Superior temporal gyrus (tissue), 1 donor: ENCODE measurements around the gene MEDAG.
"Not testable (repeated sequence)": the region's sequence is repeated elsewhere in the genome, so short reads cannot be mapped to it uniquely, and the experiment has no call there.

ENCODE experiments used
- DNase-seq: peaks from one replicate; pipeline ENCODE4 v3.0.0-alpha.2; 2016; ENCODE audit errors: extremely low spot score

MEDAG gene

DNA sequence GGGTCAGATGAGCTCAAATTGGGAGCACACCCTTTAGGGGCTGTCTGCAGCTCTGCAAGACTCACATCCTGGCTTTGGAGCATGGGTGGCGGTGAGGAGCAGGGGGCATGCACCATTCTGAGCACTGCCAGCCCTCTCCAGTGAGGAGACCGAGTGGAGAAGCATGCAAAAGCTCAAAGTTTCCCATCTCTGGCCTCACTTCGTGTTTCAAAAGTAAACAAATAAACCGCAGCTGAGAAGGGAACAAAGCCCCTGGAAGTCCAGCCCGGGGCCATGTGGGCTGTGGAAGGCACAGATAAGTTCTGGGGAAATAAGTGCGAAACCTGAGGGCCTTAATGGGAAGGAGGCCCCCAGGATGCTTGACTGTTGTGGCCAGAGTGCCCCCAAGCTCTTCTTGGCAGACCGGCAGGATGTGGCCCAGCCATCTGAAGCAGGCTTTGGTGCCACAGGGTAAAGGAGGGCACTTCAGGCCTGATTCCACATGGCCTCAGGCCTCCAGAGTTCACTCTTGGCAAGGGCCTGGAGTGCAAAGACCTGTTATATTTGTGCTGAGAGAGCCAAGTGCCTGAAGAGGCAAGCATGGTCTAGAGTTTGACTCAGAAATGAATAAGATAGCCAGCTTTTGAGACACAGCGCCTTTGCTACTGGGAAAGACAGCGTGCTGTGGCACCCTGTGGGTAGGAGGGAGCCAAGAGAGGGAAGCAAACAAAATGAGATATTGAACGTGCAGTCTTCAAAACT lies 1.2 kb downstream of the MEDAG start:
- DNase-seq: no peak

DNA sequence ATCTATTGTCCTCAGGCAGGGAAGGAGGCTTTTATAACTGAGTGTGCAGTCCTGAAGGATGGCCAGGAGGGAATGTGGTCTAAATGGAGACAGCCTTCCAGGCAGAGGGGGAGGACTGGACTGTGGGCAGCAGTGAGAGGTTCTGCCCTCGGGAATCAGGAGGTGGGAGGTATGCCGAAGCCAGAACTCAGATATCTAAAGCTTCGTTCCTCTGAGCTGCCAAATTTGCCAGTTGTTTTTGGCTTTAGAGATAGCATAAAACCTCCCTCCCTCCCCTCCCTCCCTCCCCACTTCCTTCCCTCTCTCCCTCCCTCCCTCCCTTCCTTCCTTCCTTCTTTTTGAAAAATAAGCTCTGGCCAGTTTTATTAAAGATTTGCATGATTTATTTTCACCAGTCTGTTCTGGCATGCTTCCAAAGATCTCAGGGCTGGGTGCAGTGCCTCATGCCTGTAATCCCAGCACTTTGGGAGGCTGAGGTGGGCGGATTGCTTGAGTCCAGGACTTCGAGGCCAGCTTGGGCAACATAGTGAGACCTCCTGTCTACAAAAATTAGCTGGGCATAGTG lies 2.4 kb downstream of the MEDAG start:
- DNase-seq: no peak

DNA sequence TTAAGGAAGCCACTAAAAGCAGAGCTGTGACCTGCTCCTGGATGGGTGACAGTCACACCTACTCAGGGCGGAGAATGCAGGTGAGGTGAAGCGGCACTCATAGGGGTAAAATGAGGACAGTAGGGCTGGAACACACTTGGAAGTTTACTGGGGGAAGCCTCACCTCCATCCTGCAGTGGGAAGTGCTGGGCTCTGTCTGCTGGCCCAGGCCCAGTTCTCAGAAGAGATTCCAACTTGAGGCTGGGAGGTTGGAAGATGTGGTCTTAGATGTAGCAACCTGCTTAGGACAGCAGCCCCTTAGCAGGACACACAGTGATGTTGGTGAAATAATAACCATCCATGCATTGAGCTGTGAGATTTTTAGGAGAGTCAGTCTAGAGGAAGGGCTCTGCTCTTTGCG lies 4.6 kb downstream of the MEDAG start:
- no peak for DNase-seq

DNA sequence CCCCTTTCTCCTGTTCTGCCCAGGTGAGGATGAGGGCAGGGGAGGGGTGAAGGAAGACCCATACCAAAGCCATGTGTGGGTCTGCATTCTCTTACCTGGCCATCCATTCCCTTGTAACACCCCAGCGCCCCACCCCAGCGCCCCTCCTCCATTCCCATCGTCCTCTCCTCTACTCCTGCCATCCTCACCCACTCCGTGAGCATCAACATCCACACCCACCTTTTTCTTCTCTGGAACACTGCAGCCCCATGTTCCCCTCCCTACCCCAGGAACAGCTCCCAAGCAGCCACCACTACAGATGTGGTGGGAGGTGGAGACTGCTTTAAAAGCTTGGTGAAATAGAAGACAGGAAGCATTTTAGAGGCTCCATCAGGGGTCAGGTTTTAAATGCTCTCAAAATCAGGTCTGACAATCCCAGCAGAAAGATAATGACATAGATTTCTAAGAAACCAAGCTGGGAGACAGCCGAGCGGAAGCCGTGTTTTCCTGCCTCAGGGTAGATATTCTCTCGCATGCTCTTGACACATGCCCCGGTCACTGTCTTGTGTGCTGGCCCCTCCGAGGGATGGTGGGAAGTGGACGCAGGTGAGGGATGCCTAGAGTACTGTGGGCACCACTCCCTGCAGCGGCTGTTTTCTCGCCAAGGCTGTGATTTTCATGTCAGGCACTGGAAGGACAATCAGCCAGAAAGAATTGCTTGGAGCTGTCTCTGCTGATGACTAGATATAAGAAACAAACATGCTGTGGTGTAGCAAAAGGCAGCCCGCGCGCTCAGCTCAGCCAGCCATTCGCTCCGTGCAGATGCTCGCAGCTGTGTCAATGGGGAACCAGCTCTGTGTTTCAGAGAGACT lies 9.8 kb downstream of the MEDAG start:
- DNase-seq: no peak

DNA sequence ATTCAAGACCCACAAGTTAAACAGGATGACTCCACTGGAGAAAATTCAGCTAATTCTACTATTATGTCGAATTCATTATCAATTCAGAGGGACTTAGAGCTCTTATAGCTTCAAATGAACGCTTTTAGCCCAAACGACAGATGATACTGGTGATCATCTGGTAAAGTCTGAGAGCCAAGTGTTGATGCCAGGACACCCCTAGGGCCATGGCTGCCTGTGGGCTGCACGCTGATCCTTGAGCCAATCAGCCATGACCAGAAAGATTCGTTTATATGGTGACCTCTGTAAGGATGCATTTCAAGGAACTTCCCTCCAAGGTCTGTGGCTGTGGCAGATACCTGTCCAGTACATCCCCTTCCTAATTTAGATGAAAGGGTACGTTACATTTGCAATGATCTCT lies 10.9 kb downstream of the MEDAG start:
- no peak for DNase-seq

DNA sequence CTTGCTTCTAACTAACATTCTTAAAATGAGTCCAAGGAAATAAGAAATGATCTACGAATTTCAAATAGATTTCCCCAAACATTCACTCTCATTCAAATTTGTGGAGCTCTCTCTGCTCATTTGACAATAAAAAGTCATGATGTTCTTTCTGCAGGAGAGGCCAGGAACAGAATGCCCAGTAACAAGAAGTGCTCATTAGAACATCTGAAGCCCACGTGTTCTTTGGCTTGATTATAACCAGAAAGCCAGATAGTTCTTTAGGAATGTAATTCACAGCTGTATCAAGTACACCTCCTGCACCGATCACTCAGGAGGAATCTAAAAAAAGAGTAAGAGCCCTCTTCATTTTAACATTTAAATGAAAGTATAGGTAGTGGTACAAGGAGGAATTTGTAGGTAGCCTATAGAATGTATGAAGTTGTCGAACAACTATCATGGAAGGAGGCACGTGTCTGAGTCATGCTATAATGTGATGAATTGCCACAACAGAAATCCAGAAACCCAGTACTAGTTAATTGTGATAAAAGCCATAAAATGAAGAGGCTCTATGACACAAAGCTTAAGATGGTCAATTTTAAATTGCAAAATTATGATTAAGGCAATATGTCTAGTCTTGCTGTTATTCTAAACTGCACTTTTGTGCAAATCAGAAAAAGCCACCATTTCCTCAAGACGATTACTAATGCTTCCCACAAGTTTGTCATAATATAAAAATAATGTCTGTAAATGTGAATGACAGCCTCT lies 12.8 kb downstream of the MEDAG start:
- no peak for DNase-seq

DNA sequence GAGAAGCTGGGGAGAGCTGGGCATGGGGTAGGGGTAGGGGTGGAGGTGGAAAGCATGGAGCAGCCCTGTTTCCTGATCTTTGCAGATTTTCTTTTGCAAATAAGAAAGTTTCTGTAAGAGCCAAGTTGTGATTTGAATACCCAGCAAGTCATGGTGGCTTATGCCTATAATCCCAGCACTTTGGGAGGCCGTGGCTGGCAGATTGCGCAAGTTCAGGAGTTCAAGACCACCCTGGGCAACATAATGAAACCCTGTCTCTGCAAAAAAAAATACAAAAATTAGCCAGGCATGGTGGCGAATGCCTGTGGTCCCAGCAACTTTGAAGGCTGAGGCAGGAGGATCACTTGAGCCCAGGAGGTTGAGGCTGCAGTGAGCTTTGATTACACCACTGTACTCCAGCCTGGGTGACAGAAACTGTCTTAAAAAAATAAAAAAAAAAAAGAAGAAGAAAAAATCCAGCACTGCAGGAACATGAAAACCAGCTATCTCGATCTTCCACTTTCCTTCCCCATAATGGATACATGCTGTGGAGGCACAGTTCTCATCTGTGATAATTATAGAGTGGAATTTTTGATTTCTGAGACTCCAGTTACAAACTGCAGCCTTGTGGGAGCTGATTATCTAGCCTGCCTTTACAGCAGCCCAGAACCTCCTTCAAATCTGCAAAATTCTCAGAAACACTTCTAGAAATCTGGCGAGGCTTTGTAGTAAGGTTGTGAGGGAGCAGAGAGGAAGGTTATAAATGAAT lies 14.3 kb downstream of the MEDAG start:
- no peak for DNase-seq

DNA sequence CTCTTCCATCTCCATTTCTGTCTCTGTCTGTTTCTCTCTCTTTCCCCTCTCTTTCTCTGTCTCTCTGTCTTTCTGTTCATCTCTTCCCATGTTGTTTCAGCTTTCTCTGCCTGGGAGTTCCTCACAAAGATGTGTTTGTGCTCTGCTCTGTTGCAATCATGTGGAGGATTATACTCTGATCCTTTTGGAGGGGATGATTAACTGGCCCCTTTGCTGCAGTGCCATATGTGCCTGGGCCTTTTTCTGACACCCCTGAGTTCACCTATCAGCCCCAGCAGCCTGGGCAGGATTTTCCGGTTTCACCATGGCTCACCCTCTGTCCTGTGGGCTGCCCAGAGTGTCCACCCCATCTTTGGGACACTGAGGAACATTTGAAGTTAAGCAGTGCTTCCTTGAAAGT lies 17.3 kb downstream of the MEDAG start:
- no peak for DNase-seq

DNA sequence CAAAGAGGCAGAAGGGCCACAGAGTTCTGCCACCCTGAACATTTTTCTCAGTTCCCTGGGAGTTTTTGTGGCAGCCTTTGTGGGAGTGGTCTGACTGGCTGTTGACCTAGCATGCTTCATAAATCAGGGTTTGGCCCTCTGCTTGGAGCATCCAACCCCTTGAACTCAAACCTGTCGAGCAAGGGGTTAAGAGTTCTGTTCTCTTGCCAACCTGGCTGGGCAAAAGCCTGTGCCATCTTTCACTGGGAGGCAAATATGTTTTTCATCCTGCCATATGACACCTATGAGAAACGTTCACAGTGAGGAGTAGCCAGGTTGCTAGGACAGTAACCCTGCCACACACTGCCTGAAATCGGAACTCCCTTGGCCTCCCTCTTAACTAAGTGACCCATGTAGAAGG lies 18.6 kb downstream of the MEDAG start:
- no peak for DNase-seq

DNA sequence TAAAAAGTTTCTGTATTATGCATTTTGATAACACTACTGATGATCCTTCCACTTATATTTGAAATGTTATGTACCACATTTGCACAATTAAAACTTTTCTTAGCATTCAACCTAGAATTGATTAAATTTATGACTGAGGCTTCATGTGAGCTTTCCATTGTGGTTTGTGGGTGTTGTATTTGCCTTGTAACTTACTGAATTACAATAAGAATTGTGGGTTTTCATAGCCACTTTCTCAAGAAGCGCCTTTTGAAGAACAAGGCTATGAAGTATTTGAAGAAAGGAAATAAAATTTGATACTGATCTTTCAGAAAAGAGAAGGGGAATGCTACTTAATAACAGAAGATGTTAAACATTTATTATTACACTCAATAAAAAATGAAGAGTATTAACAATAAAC lies 19.4 kb downstream of the MEDAG start:
- DNase-seq: no peak

DNA sequence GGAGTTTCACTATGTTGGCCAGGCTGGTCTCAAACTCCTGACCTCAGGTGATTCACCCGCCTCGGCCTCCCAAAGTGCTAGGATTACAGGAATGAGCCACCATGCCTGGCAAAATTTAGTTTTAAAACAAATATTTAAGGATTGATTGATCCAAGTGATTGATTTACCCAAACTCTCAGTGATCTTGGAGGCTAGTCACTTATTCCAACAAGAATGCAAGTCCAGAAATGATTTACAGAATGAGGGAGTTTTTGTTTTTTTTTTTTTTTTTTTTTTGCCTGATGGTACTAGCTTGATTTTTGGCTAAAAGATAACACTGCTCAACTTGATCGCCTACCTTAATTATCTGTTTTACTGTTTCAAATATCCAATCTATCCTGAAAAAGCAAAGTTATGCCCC lies 20.7 kb downstream of the MEDAG start:
- no peak for DNase-seq

DNA sequence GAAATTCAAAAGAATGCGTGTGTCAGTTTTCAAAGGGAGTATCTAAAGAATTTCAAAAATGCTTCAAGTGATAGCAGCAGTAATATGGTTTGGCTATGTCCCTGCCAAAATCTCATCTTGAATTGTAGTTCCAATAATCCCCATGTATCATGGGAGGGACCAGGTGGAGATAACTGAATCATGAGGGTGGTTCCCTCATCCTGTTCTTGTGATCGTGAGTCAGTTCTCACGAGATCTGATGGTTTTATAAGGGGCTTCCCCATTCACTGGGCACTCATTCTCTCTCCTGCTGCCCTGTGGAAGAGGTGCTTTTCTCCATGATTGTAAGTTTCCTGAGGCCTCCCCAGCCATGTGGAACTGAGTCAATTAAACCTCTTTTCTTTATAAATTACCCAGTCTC lies 21.1 kb downstream of the MEDAG start:
- DNase-seq: not testable (repeated sequence)

DNA sequence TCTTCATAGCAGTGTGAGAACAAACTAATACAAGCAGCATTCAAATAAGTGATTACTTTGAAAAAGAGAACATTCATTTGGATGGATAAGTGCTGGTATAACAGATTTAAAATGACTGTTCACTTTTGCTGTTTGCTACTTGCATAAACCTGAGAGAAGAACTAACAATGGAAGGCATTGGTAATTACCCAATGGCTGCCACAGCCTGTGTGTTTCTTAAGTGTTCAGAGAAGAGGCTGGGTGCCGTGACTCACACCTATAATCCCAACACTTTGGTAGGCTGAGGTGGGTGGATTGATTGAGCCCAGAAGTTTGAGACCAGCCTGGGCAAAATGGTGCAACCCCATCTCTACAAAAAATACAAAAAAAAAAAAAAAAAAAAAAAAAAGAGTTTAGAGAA lies 21.5 kb downstream of the MEDAG start:
- no peak for DNase-seq

DNA sequence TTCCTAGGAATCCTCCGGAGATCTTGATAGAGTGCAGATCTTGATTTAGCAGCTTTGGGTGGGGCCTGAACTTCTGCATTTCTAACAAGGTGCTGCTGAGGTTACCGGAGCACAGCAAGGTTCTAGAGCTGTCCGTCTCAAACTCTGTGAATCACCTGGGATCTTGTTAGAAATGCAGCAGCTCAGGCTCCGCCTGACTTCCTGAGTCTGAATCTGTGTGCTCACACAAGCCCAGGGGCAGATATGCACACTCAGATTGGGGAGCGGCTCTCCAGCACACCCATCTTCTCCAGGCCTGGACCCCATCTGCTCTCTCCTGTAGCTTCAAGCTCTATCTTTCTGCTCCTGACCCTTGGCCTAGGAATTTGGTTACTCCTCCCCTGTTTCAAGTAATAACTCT lies 22.9 kb downstream of the MEDAG start:
- no peak for DNase-seq

DNA sequence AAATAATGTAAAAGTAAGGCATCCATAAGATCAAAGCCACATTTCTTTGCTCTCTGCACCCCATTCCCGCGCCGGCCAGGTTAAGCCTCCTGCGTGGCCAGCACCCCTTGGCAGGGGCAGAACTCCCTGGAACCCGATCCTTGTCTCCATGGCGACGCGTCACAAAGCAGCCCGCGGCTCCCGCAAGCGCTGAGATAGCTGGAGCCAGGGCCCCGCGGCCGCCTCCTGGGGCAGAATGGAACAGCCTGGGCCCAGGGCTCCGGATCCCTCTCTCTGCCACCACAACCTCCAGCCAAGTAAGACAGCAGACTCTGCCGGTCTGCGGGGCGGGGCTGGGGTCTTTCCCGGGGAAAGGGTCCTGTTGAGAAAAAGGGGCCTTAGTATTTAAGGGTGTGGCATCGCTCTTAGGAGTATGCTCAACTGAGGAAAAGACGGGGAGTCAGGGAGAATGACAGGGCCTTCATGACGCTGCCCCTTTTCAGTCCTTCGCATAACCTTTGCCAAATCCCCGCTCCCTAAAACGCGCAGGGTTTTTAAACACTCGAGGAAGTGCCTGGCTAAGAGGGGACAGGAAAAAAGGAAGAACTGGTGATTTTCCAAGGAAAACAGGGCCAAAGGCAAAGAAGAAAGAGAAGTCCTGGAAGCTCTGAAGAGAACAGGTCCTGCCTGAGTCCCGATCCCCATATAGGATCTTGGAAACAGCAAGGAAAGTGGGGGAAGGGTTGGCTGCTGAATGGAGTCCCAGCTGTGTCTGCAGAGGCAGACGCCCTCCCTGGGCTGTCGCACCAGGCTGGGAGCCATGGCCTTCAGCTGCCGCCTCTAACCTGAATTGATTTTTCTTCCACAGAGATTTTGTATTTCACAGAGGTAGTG lies 26.6 kb downstream of the MEDAG start, which contains the start of gene TEX26:
Gene TEX26 (plus strand): TSS at position 176 of the 873 bp plus-strand sequence. CDS start 60 bp downstream, at position 236.
- no peak for DNase-seq

DNA sequence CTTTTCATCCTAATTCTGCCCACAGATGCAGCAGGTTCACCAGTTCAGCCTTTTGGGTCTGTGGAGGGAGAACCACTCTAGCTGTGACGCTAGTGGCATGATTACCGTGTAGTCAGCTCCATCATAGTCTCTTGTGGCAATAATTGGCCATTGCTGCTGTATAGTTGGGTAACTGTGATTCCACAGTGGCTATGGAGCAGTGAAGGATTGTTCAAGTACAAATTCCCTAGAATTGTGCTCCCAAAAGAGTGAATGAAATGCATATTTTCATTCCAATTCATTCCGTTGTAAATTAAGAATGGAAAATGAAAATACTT lies 27.2 kb downstream of the MEDAG start:
- DNase-seq: no peak

DNA sequence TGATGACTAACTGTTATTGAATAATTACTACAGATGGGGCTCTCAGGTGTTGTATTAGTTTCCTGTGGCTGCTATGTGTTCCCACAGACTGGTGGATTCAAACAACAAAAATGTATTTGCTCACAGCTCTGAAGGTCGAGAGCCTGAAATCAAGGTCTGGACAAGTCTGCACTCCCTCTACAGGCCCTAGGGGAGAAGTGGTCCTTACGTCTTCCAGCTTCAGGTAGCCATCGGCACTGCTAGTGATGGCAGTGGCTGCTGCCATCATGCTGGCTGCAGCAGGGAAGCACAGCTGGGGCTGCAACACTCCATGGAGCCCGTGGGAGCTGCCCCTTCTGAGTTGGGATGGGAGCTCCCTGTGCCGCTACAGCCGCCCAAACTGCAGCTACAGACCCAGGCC lies 28.3 kb downstream of the MEDAG start:
- DNase-seq: no peak

DNA sequence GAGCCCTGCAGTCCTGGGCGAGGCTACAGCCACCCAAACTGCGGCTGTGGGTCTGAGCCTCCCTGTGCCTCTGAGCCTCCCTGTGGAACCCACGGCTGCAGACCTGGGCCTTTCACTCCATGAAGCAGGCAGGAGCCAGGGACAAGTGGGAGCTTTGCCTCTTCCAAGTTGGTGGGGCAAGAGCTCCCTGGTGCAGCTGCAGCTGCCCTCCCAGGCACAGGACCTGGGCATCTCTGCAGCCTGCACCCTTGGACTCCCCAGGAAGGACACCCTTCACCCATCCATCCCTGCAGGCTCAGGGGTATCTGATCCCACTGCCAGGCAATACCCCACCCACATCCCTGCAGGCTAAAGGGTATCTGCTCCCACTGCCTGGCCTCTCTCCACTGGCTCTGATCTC lies 28.7 kb downstream of the MEDAG start:
- no peak for DNase-seq

DNA sequence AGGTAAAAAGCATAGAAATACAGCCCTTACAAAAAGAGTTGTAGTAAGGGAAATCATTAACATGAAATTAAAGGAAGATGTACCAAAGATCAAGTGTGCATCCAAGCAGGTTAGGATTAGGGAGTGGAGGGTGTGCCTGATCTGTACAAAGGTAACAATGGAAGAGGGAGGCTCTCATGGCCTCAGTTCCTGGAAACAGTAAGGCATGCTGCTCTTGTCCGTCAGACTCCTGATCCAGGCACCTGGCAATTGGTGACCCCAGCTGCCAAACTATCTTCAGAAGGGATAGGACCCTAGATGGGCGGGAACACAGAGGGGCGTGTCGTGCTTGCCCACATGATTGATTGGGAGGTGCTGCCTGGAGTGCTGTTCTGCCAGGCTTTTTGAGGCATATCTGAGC lies 30.9 kb downstream of the MEDAG start:
- no peak for DNase-seq

DNA sequence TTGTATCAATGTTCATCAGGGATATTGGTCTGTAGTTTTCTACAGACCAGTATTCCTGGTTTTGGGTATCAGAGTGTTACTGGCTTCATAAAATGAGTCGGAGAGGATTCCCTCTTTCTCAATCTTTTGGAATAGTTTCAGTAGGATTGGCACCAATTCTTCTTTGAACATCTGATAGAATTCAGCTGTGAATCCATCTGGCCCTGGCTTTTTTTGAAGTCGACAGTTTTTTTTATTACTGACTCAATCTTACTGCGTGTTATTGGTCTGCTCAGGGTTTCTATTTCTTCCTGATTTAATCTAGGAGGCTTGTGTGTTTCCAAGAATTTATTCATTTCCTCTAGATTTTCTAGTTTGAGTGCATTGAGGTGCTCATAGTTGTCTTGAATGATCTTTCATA lies 37.8 kb downstream of the MEDAG start:
- no peak for DNase-seq
